Fibroblast of skin of back (primary cell): ENCODE measurements around the gene PDLIM1. TPM values are rescaled to one million over a fixed set of nuclear protein-coding genes. Genes with fewer than 3 reads are reported as not detected.

Experiments
- DNase-seq: peaks from one replicate; pipeline ENCODE4 v3.0.0-alpha.2; 2013
- polyA plus RNA-seq, 2 experiments: library from polyadenylated mRNA; unstranded; fragments of 120-200 nt; gene quantifications; one replicate each; pipeline ENCODE4 v1.2.1, GENCODE V29; 2013; ENCODE audit not compliant: insufficient read length in 2 of 2

Gene PDLIM1, protein sequence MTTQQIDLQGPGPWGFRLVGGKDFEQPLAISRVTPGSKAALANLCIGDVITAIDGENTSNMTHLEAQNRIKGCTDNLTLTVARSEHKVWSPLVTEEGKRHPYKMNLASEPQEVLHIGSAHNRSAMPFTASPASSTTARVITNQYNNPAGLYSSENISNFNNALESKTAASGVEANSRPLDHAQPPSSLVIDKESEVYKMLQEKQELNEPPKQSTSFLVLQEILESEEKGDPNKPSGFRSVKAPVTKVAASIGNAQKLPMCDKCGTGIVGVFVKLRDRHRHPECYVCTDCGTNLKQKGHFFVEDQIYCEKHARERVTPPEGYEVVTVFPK
- 162 TPM for polyA plus RNA-seq (2013, experiment 1 of 2; ENCODE audit: insufficient read length)
- 163 TPM for polyA plus RNA-seq (2013, experiment 2 of 2; ENCODE audit: insufficient read length)

DNA sequence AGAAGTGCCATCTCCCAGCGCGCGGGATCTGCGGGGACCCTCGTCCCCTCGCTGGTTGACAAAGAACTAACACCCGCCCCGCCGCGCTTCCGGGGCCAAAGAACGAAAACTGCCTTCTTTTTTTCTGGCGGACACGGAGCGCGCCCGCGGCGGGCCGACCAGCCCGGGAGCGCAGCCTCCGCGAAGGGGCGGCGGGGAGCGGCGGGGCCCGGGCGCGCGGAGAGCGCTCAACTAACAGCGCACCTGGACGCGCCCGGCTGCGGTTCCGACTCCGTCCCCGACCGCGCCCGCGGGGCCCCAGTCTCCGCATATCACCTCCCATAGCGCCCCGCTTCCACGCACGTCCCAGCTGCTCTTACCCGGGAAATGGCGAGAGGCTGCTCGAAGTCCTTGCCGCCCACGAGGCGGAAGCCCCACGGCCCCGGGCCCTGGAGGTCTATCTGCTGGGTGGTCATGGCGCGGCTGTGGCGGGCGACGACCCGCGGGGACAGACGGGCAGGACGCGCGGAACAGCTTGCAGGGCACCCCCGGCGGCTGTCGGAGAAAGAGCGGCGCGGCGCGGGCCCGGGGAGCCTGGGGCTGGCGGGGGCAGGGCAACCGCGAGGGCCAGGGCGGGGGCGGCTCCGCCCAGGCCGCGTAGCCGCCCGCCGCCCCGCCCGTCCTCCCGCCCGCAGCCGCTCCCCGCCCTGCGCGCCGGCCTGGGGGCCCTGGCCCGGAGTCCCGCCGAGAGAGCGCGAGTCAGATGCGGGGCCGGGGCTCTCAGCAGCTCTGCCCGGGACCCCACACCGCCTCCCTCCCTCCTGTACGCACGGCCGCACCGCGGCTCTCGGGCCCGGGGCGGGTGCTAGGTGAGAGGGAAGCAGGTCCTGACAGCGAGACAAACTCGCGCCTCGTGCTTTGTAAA lies at the start of gene PDLIM1:
PDLIM1 (minus strand) TSS at position 543 of the 904 bp plus-strand sequence; CDS start at position 455, 88 bp downstream.
- peak; percentile 73 for DNase-seq

DNA sequence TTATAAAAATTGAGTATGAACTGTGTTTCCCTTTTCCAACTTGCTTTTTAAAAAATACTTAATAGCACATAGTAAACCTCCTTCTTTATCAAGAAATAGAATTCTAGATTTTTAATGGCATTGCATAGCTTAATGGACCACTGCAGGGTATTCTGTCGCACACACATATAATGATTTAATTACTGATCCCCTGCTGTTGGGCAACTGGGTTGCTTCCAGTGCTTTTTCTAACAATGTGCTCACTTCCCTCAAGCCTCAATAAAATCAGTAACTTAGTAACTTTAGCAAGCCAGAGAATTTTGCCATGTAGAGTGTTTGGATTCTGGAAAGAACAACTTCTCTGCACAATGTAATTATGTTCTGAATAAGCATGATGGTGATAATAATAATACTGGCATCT lies 49.1 kb upstream of the PDLIM1 start:
- DNase-seq: no peak

DNA sequence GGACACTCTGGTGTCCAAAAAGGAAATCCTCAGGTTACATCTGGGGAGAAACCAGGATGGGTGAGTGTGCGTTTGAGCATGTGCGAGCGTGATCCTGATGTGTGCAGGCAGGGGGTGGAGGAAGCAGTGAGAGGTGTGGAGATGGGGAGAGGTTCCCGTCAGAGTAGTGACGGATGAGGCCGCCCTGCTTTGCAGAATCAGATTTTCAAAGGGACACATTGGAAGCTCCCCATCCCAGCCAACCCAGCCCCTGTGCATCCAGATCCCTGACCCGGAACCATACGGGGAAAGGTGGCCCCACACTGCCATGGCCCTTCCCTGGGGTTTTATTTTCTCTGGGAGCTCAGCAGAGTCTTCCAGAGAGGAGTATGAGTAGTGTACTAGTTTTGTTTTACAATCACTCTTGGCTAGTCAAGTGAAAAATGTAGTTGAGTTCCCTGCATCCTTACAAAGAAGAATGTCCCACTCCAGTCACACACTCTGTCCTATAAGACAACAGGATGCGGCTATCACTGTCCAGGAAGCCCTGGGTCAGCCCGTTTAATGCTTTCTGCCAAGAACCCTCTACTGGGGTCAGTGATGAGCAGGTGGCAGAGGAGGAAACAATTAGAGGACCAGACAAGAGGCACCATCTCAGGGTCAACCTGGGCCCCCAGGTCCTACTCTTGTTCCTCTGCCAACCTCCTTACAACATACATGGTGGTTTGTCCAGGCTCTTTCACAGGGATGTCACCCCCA lies 46.8 kb upstream of the PDLIM1 start:
- DNase-seq: no peak

DNA sequence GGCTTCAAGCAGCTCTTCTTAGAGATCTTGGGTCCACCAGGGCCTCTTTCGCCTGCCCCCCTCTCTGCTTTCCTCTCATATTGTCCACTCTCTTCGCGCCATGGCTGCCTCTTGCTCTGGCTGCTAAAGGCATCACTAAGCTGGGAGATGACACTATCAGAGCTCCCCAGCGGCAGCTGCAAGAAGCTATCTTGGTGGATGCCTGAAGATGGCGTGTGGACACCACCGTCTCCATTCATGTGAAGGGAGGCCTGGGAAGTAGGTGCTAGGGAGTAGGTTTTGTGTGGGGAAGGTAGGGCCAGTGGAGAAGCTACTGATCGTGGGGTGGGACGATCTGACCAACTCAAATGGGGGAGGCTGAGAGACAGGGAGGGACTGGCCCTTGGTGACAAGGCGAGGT lies 45.9 kb upstream of the PDLIM1 start:
- DNase-seq: no peak

DNA sequence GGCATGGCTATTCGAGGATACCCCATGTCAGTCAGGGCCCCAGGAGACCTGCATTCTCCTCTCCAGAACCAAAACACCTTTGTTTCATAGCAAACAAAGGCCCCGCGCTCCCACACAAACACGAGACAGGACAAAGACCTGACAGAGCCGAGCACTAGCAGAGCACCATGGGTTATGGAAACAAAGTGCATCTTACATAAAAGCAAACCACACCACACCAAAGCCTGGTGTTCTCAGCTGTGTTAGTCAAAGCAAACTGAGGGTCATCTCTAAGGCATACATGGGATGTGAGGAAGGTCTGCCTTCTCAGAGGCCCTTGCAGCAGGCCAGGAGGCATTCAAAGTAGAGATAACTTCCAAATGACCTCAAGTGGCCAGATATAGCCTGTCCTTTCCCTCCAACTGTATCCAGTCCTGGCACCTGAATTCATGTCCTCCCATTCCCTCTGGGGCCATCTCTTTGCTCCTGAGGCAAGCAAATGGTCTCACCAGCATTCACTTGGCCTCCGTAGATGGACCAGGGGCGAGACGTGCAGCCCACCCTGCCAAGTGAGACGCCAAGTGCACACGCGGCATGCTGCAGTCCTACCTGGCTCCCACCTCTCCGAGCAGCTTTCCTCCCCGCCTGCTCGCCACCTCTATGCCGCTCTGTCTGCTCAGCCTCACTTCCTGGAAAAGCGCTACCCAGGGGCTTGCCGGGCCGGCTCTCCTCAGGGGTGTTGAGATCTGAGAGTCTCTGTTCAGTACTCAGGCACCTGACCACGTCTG lies 45.3 kb upstream of the PDLIM1 start:
- no peak for DNase-seq

DNA sequence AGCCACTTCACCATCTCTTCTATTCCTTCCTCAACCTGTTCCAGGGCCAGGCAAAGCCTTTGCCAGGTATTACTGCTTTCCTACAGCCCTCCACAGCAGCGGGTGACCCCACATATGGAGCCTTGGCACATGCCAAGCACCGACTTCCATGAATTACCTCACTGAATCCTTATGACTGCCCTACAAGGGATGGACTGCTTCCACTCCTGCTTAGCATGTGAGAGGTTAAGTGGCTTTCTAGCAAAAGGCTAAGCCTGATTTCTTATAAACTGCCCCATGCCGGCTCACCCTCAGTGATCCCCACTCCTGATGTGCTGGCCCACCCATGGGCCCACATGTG lies 44.0 kb upstream of the PDLIM1 start:
- DNase-seq: no peak

DNA sequence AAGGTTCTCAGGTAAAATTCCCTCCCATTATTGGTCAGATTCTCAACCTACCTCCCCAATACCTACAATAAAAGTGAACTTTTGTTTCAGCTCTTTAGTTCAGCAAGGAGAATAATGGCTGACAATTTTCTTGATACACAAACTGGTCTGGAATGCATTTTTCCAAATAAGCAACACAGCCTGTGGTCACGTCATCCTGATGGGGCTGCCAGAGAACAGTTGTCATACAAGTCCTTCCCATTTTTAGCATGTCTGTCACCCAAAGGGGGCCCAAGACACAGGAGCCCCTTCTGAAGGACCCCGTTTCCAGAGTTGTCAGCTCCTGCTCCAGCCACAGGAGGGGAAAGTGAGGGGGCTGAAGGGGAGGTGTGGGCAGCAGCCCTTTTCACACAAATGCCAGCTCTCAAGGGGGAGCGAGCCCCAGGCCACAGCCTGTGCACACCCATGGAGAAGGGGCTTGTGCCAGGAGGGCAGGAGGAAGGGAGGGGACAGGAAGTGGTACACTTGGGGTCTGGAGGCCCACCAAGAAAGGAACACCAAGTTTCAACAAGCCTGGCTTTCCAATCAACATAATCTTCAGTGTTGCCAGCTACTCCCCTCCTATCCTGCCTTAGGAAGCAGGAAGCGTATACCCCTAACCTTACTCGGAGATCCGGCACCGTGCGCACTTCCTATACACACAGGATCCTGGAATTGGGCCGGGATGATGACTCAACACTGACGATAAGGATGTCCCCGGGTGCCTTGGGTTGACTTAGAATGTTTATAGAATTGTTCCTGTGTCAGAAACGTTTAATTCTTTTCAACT lies 43.4 kb upstream of the PDLIM1 start:
- peak; percentile 85 for DNase-seq

DNA sequence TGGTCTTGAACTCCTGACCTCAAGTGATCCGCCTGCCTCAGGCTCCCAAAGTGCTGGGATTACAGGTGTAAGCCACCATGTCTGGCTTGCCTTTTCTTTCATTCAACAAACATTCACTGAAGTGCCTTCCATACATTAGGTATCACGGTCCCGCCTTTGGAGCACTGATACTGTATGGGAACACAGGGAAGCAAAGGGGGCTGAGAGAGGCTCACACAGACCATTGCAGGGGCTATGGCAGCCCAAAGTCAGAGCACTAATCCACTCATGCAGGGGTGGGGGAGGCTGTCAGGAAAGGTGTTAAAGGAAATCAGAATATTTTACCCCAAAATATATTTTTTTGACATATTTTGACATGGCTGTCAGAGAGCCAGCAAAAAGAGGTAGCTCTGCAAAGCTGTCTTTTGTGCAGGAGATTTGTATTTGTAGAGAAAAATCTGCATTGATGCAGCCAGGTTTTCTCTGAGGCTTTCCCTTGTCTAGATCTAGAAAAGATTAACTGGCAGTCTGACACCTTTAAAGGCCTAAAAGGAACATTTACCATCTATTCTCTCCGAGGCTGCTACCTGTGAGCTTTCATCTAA lies 42.0 kb upstream of the PDLIM1 start:
- DNase-seq: no peak

DNA sequence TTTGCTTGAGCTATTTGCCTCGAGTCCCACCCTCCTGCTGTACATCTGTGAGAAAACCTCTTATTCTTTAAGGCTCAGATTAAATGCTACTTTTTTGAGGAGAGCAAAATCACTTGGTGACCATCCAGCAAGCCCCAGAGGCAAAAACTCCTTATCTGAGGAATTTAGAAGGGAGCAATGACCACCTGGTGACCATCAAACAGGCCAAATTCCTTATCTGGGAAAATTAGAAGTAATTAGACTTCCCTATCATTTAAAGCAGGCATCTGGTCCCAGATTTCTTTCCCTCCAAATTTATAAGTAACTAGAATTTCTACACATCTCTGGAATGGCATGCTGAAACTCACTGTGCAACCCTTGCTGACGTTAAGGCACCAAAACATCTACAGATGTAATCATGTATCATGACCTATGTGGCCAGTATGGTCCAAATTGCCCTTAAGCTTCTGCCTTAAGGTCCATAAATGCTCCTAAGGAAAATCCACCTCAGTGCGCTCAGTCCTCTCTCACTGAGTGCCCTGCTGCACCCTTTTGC lies 40.9 kb upstream of the PDLIM1 start:
- DNase-seq: no peak

DNA sequence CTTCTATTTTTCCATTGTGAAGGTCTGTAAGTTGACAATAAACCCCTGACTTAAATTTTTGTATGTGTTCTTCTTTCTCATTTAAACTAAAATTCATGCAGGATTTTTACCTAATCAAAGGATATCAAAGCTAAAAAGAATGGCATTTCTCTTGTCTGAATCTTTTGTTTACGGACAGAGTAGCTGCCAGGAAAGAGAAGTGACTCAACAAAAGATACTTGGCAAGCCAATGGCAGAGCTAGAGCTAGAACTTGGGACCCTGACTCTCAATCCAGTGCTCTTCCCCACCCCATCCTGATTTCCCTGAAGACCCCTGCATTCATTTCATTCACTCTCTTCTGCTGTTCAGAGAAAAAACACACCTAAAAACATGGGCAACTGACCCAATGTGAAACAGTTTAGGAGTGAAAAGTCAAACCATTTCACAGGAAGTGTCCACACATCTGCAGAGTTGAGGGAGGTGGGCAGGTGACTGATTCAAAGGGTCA lies 40.2 kb upstream of the PDLIM1 start:
- peak; percentile 16 for DNase-seq

DNA sequence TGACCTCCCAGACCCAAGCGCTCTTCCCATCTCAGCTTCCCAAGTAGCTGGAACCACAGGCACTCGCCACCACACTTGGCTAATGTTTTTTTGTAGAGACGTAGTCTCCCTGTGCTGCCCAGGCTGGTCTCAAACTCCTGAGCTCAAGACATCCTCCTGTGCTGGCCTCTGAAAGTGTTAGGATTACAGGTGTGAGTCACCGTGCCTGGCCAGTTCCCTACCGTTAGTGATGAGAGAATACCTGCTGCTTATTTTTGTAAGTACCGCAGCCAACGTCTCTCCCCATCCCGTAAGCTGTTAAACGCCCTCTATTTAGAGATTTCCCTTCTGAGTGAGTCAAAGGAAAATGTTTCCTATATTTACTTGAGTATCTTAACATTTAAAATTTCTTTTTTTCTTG lies 38.5 kb upstream of the PDLIM1 start:
- DNase-seq: no peak

DNA sequence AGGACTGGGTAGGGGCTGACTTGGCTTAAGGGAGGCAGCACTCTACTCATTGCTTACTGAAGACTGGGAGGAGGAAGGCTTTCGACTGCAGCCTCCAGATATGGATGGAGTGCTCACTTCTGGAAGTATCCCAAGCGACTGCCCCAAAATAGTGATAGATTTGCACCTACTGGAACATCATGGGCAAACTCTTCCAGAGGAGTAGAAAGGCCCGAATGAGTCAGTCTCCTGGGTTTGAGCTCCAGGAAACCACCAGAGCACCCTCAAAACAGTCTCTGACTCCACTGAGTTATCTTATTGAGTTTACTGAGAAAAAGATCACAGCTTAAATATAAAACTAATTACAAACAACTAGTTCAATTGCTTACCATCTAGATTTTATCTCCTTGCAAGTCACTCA lies 37.2 kb upstream of the PDLIM1 start:
- no peak for DNase-seq

DNA sequence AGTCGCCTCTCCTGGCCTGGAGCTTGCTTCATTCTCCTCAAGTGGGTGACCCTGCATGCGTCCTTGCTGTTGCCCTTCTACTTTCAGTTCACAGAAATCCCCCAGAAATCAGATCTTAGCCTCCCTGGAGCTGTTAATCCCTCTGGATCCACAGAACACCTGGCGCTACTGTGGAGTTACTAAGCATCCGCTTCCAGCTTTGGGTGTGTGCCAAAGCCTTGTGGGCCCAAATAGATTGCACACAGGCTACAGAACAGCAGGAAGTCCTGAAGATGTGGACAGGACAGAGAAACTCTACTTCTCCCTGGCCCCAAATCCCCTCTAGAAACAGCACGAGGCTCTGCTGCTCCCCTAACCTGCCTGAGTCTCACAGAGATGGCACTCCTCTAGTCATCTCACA lies 36.6 kb upstream of the PDLIM1 start:
- peak; percentile 50 for DNase-seq

DNA sequence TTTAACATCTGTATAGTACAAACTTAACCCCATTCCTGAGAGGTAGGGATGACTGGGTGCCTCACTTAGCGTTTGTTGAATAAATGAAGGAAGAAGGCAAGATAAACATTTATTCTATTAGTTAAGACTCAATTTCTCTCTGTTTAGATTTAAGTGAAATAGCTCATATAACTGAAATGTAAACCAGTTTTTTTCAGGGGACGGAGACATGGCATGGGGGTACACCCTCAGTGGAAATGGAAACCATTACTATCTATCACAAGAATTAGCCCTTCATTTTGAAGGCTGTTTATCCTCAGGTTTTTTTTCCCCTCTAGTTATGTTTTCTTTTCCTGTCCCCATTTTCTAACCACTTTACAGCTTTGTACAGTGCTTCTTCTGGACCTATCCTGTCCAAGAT lies 35.6 kb upstream of the PDLIM1 start:
- no peak for DNase-seq

DNA sequence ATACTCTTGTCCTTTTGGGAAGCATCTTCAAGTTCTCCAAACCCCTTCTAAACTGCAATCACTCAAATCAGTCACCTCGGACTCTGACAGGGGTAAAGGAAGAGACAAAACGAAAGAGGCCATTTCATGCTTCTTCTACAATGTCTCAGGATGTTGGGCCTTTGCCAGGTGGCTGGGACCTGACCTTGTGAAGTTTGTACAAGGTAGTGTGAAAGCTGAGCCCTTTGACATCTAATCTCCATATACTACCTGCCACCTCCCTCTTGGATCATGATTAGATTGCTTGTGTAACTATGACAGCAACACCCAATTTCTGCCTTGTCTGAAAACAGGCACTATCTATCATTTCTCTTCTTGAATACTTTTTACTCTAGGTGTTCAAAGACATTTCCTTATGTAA lies 35.1 kb upstream of the PDLIM1 start:
- DNase-seq: no peak

DNA sequence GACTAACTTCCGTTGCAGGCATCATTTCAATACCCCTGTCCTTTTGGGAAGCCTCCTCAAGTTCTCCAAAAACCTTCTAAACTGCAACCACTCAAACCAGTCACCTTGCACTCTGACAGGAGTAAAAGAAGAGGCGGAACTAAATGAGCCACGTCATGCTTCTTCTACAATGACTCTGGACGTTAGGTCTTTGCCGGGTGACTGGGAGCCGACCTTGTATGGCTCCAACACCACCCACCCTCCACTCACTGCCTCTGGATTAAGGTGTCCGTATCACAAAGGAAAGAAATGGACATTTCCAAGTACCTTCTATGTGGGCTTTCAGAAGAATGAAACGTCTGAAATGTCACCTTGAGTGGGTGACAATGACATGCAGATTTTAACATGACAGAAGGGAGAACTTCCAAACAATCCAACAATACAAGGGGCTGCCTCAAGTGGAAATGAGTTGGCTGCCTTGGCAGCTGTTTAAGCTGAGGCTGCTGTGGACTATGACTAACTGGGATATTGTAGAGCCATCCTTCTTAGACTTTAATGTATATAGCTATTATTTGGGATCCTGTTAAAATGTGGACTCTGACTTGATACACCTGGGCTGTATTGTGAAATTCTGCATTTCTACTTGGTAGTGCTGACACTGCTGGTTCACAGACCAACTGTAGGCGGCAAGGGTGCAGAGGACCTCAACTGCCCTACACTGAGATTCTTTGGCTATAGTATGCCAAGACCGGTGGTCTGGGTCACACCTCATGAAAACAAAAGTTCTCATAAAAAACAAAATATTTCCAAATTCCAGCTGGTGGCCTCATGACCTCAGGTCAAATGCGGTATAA lies 33.8 kb upstream of the PDLIM1 start:
- DNase-seq: no peak

DNA sequence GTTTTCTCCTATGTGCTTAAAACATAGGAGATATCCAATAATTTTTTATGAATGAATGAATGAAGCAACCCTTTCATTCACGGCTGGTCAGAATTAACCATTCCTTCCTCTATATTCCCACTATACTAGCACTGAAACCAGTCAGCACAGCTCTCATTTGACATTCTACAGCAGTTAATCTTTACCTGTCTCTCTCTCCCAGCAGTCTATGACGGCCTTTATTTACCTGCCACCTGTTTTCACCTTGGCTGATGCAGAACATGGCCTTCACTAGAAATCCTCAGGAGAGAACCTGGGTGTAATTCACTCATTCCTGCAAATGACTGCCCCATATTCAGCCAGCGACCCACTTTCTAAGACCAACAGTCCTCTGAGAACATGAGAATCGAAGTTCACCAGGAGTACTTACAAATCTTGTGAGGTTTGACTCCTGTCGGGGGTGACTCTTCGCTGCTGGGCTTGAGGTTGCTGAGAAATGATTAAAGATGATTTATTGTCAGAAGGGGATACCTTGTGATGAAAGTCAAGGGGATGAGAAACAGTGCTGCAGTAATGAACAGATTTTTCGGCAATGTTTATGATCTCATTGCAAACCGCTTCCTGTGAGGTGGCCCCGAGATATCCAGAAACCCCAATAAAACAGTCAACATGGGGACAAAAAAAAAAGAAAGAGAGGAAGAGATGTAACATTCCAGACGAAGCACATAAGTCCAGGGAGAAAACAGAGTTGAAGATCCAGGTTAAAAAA lies 30.9 kb upstream of the PDLIM1 start:
- no peak for DNase-seq

DNA sequence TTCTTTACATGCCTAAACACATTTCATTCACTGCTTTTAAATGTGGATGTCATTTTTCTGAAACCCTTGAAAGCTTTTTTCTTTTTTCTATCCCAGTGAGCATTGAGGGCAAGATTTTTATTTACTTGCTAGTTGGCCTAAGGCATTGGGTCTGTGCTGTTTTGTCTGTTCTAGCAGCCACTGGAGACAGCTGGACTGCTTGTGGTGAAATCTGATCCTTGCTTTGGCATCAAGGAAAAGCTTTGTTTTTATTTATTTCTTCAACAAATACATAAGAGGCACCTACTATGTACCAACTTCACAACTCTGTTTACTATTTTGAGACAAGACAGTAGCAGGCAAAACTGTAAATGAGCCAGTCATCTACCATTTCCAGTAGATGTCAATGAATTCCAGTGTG lies 28.4 kb upstream of the PDLIM1 start:
- no peak for DNase-seq

DNA sequence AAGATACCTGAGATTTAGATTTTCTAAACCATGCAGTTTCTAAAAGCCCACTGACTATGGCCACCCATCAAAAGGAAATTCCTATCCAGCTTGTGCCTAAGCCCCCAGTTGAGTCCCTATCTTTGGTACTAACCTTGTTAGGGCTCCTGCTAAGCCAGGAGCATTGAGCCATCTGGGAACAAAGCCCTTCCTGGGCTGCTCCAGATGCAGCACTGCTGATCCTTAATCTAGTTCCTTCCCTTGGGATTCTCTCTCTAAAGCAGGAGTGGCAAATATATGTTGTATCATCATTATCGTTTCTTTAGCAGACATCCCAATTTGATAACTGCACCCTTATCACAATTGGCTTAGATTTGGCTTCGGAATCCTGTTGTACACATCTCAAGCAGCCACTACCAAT lies 24.7 kb upstream of the PDLIM1 start:
- DNase-seq: no peak
